ENCODE measurements around the gene TSPAN15. TPM values are rescaled to one million over a fixed set of nuclear protein-coding genes. Genes with fewer than 3 reads are reported as not detected.

Gene TSPAN15
- total and polyA plus RNA-seq, 2 experiments from 2014 or later, result 6.6 to 10.1 TPM

DNA sequence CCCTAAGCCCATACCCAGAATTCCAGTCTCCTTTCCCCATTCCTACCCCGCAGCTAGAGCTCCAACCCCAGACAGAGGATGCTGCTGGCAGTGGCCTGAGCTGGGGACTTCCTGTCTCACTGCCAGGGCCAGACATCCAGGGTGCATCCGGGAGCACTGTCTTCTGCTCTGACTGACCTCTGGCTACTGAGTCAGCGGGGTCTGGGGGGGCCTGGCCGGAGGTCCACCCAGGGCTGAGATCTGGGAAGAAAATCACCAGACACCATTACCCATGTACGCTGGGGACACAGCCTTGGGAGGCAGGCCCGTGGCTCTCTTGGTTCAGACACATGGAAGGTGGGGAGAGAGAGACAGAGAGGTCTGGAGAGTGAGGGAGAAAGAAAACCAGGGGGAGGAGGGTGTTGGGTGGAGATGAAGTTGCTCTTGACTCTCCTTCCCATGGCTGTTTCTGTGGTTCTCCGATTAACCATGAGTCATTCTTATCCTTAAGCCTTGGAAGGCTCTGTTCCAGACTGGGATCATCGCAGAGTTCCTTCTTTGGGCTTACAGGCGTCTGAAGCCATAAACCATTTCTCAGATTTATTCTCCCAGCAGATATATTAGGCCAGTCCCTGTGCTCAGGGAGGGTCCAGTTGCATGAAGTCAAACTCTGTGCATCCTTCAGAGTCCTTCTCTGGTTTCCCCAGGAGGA is 23.6 kb downstream of the TSPAN15 start:
- Histone ChIP-seq H3K79me2 (replicated peaks; ENCODE audit: insufficient read depth) (no peaks in the 10 kb centered on the region), H3K4me2 (no peak overlapping the region), H2AFZ (no peak overlapping the region), H3K4me3 (no peak overlapping the region), H3F3A (replicated peaks; ENCODE audit: low read depth) (no peaks in the 10 kb centered on the region), H3K36me3 (ENCODE audit: insufficient read depth) (no peaks in the 10 kb centered on the region), H3K4me1 (ENCODE audit: insufficient read depth) (peaks cover 2% of the 10 kb centered on the region; the same call in 1 of the 2 replicates), H4K20me1 (replicated peaks; ENCODE audit: insufficient read depth) (no peaks in the 10 kb centered on the region), H3K27ac (ENCODE audit: low read depth) (no peak overlapping the region), H3K27me3 (ENCODE audit: insufficient read depth) (no peaks in the 10 kb centered on the region), H3K9me2 (ENCODE audit: insufficient read depth) (no peaks in the 10 kb centered on the region)
- TF ChIP-seq, protein P1, sequence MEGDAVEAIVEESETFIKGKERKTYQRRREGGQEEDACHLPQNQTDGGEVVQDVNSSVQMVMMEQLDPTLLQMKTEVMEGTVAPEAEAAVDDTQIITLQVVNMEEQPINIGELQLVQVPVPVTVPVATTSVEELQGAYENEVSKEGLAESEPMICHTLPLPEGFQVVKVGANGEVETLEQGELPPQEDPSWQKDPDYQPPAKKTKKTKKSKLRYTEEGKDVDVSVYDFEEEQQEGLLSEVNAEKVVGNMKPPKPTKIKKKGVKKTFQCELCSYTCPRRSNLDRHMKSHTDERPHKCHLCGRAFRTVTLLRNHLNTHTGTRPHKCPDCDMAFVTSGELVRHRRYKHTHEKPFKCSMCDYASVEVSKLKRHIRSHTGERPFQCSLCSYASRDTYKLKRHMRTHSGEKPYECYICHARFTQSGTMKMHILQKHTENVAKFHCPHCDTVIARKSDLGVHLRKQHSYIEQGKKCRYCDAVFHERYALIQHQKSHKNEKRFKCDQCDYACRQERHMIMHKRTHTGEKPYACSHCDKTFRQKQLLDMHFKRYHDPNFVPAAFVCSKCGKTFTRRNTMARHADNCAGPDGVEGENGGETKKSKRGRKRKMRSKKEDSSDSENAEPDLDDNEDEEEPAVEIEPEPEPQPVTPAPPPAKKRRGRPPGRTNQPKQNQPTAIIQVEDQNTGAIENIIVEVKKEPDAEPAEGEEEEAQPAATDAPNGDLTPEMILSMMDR (conservative IDR thresholded peaks at IDR 0.05; ENCODE audit: low read depth in 2 of 2), result no peak
- no peak for TF ChIP-seq EZH2 (IDR thresholded peaks at IDR 0.05; ENCODE audit: low read depth, unreplicated experiment)
- TF ChIP-seq CREB1 (CRISPR knock-in tag; IDR thresholded peaks at IDR 0.05; ENCODE audit: low read depth), result no peak
- TF ChIP-seq POLR2AphosphoS5 (IDR thresholded peaks at IDR 0.05; ENCODE audit: low read depth), result no peak
- TF ChIP-seq NANOG (IDR thresholded peaks at IDR 0.05; ENCODE audit: borderline replicate concordance), result no peak
- no peak for TF ChIP-seq ZNF114 (CRISPR knock-in tag; IDR thresholded peaks at IDR 0.05)
- TF ChIP-seq, protein P2, sequence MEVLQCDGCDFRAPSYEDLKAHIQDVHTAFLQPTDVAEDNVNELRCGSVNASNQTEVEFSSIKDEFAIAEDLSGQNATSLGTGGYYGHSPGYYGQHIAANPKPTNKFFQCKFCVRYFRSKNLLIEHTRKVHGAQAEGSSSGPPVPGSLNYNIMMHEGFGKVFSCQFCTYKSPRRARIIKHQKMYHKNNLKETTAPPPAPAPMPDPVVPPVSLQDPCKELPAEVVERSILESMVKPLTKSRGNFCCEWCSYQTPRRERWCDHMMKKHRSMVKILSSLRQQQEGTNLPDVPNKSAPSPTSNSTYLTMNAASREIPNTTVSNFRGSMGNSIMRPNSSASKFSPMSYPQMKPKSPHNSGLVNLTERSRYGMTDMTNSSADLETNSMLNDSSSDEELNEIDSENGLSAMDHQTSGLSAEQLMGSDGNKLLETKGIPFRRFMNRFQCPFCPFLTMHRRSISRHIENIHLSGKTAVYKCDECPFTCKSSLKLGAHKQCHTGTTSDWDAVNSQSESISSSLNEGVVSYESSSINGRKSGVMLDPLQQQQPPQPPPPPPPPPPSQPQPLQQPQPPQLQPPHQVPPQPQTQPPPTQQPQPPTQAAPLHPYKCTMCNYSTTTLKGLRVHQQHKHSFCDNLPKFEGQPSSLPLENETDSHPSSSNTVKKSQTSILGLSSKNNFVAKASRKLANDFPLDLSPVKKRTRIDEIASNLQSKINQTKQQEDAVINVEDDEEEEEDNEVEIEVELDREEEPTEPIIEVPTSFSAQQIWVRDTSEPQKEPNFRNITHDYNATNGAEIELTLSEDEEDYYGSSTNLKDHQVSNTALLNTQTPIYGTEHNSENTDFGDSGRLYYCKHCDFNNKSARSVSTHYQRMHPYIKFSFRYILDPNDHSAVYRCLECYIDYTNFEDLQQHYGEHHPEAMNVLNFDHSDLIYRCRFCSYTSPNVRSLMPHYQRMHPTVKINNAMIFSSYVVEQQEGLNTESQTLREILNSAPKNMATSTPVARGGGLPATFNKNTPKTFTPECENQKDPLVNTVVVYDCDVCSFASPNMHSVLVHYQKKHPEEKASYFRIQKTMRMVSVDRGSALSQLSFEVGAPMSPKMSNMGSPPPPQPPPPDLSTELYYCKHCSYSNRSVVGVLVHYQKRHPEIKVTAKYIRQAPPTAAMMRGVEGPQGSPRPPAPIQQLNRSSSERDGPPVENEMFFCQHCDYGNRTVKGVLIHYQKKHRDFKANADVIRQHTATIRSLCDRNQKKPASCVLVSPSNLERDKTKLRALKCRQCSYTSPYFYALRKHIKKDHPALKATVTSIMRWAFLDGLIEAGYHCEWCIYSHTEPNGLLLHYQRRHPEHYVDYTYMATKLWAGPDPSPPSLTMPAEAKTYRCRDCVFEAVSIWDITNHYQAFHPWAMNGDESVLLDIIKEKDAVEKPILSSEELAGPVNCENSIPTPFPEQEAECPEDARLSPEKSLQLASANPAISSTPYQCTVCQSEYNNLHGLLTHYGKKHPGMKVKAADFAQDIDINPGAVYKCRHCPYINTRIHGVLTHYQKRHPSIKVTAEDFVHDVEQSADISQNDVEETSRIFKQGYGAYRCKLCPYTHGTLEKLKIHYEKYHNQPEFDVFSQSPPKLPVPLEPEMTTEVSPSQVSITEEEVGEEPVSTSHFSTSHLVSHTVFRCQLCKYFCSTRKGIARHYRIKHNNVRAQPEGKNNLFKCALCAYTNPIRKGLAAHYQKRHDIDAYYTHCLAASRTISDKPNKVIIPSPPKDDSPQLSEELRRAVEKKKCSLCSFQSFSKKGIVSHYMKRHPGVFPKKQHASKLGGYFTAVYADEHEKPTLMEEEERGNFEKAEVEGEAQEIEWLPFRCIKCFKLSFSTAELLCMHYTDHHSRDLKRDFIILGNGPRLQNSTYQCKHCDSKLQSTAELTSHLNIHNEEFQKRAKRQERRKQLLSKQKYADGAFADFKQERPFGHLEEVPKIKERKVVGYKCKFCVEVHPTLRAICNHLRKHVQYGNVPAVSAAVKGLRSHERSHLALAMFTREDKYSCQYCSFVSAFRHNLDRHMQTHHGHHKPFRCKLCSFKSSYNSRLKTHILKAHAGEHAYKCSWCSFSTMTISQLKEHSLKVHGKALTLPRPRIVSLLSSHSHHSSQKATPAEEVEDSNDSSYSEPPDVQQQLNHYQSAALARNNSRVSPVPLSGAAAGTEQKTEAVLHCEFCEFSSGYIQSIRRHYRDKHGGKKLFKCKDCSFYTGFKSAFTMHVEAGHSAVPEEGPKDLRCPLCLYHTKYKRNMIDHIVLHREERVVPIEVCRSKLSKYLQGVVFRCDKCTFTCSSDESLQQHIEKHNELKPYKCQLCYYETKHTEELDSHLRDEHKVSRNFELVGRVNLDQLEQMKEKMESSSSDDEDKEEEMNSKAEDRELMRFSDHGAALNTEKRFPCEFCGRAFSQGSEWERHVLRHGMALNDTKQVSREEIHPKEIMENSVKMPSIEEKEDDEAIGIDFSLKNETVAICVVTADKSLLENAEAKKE (CRISPR knock-in tag; IDR thresholded peaks at IDR 0.05), result no peak
- TF ChIP-seq EZH2phosphoT487 (IDR thresholded peaks at IDR 0.05; ENCODE audit: unreplicated experiment), result no peak
- TF ChIP-seq STAT1 (IDR thresholded peaks at IDR 0.05; ENCODE audit: unreplicated experiment), result no peak
- TF ChIP-seq, protein P3, sequence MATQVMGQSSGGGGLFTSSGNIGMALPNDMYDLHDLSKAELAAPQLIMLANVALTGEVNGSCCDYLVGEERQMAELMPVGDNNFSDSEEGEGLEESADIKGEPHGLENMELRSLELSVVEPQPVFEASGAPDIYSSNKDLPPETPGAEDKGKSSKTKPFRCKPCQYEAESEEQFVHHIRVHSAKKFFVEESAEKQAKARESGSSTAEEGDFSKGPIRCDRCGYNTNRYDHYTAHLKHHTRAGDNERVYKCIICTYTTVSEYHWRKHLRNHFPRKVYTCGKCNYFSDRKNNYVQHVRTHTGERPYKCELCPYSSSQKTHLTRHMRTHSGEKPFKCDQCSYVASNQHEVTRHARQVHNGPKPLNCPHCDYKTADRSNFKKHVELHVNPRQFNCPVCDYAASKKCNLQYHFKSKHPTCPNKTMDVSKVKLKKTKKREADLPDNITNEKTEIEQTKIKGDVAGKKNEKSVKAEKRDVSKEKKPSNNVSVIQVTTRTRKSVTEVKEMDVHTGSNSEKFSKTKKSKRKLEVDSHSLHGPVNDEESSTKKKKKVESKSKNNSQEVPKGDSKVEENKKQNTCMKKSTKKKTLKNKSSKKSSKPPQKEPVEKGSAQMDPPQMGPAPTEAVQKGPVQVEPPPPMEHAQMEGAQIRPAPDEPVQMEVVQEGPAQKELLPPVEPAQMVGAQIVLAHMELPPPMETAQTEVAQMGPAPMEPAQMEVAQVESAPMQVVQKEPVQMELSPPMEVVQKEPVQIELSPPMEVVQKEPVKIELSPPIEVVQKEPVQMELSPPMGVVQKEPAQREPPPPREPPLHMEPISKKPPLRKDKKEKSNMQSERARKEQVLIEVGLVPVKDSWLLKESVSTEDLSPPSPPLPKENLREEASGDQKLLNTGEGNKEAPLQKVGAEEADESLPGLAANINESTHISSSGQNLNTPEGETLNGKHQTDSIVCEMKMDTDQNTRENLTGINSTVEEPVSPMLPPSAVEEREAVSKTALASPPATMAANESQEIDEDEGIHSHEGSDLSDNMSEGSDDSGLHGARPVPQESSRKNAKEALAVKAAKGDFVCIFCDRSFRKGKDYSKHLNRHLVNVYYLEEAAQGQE (IDR thresholded peaks at IDR 0.05; ENCODE audit: unreplicated experiment), result no peak
- TF ChIP-seq, protein P4, sequence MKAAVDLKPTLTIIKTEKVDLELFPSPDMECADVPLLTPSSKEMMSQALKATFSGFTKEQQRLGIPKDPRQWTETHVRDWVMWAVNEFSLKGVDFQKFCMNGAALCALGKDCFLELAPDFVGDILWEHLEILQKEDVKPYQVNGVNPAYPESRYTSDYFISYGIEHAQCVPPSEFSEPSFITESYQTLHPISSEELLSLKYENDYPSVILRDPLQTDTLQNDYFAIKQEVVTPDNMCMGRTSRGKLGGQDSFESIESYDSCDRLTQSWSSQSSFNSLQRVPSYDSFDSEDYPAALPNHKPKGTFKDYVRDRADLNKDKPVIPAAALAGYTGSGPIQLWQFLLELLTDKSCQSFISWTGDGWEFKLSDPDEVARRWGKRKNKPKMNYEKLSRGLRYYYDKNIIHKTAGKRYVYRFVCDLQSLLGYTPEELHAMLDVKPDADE (IDR thresholded peaks at IDR 0.05), result no peak
- TF ChIP-seq ZNF331 (CRISPR knock-in tag; IDR thresholded peaks at IDR 0.05; ENCODE audit: low read depth), result no peak
- TF ChIP-seq JUNB (IDR thresholded peaks at IDR 0.05; ENCODE audit: unreplicated experiment), result no peak
- H3K27ac Mint-ChIP-seq, result no peak overlapping the region
- H3K27me3 Mint-ChIP-seq (ENCODE audit: insufficient read depth, low read depth, poor library complexity), result peaks cover 13% of the 10 kb centered on the region
- no peaks in the 10 kb centered on the region for H3K9me3 Mint-ChIP-seq
- H3K4me3 Mint-ChIP-seq, result no peak overlapping the region
- peaks cover 16% of the 10 kb centered on the region for H3K4me1 Mint-ChIP-seq
- no peaks in the 10 kb centered on the region for H3K36me3 Mint-ChIP-seq (ENCODE audit: low read depth)
- no peak for ATAC-seq
- no peak for DNase-seq (ENCODE audit: low spot score)

Measured in GM23338 (cell line).